H1 (cell line): ENCODE data around the gene USP16. TPM values are rescaled to one million over a fixed set of nuclear protein-coding genes. Genes with fewer than 3 reads are reported as not detected.

ENCODE experiments used
- polyA plus RNA-seq, 7 experiments: library from polyadenylated mRNA; depleted of rRNA in 3 of 7; stranded (reverse) in 5 of 7; unstranded in 2 of 7; fragments of >200 nt in 5 of 7; fragments of 200-250 nt in 2 of 7; gene quantifications; 1 replicate in 5 of 7; 2 replicates in 1 of 7; 4 replicates in 1 of 7; pipeline versions ENCODE4 v1.2.1 to v1.2.3, GENCODE V29; 2011 to 2013; ENCODE audit warnings: missing spikeins in 2 of 7, mixed read lengths in 2 of 7
- total RNA-seq: library from RNA; stranded (reverse); fragmentation: NEBNext Ultra II Directional; extraction: Animal tissue kit (Norgen Biotek cat#: 25700); gene quantifications from 2 replicates; pipeline ENCODE4 v1.2.1, GENCODE V29; 2021
- TF ChIP-seq, protein P1 (sequence below): IDR thresholded peaks from 2 replicates; pipeline ENCODE4 v1.6.1; 2012; ENCODE audit warnings: low read length, inconsistent platforms

Gene USP16
- total and polyA plus RNA-seq, 2 of the 8 experiments (the other 6 are each of a cell fraction or from before 2014, with no cell fraction given): 3.4 to 19.1 TPM

DNA sequence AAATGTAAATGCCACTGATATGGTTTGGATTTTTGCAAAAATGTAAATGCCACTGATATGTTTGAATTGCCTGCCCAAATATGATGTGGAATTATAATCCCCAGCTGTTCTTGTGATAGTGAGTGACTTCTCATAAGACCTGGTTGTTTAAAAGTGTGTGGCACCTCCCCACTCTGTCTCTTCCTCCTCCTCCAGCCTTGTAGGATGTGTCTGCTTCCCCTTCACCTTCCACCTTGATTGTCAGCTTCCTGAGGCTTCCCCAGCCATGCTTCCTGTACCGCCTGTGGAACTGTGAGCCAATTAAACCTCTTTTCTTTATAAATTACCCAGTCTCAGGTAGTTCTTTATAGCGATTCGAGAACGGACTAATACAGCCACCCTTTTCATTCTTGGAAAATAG lies 50.3 kb downstream of the USP16 start (continued):
- TF ChIP-seq, protein P1, sequence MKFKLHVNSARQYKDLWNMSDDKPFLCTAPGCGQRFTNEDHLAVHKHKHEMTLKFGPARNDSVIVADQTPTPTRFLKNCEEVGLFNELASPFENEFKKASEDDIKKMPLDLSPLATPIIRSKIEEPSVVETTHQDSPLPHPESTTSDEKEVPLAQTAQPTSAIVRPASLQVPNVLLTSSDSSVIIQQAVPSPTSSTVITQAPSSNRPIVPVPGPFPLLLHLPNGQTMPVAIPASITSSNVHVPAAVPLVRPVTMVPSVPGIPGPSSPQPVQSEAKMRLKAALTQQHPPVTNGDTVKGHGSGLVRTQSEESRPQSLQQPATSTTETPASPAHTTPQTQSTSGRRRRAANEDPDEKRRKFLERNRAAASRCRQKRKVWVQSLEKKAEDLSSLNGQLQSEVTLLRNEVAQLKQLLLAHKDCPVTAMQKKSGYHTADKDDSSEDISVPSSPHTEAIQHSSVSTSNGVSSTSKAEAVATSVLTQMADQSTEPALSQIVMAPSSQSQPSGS: no peak
